HCT116 (cell line): ENCODE results near the gene NR1D2.

Experiments used
- CTCF ChIP-seq, 3 experiments: fragments of 200-600 bp in 1 of 3; sonication (generic) in 1 of 3; IDR thresholded peaks in 2 of 3; conservative IDR thresholded peaks in 1 of 3; 2 replicates each; pipeline ENCODE4 v1.5.1; 2012 to 2017; ENCODE audit warnings: low read depth in 2 of 3, low read length in 2 of 3, antibody characterized with exemption in 1 of 3, borderline replicate concordance in 1 of 3, control low read depth in 1 of 3, mild to moderate bottlenecking in 1 of 3, mixed read lengths in 1 of 3, mixed run types in 1 of 3, moderate library complexity in 1 of 3; ENCODE audit not compliant: insufficient read depth in 1 of 3
- YY1 ChIP-seq: IDR thresholded peaks from 2 replicates; pipeline ENCODE4 v1.6.1; 2011; ENCODE audit warnings: low read length, low read depth, moderate library complexity, mild to moderate bottlenecking; ENCODE audit not compliant: insufficient replicate concordance; ENCODE audit errors: extremely low read depth
- ZNF274 ChIP-seq: fragments of 200-500 bp; sonication (Bioruptor generic); IDR thresholded peaks from 2 replicates; pipeline ENCODE4 v1.6.1; 2014; ENCODE audit warnings: mild to moderate bottlenecking, low read depth, low read length, inconsistent platforms

- TF ChIP-seq ZNF274, result no peak
- no peak for TF ChIP-seq CTCF (IDR thresholded peaks at IDR 0.05 in 2 of 3, conservative IDR thresholded peaks at IDR 0.05 in 1 of 3; ENCODE audit: borderline replicate concordance in 1 of 3, insufficient read depth in 1 of 3, low read depth in 2 of 3, low read length in 2 of 3)
- TF ChIP-seq YY1, result no peak
Measured at GRCh38 chr3:23923786-23924185, 21.3 kb upstream of the NR1D2 start.
